ENCODE results near the gene RCAN2.
A peak's percentile ranks its signal among the peaks of the same experiment; 100 is the strongest.

The RCAN2 gene

DNA sequence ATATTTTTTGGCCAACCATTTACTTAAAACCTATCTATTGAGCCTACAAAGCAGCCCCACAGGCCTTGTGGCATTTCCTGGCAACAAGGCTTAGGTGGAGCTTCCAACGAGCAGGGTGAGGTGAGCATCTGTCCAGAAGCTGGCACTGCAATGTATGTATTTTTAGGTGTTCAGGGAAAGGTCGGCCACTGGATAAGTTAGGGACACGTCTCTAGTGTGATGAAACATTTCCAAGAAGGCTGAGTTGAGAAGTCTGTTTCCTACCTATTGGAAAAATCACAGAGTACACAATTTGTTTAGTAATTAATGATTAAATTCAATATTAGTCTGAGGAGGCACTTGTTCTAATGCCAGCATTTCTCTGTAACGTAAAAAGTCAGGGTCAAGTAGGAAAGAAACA is 17.8 kb upstream of the RCAN2 start:
- TF ChIP-seq CTCF (conservative IDR thresholded peaks at IDR 0.05; ENCODE audit: control insufficient read depth, insufficient read depth, low read depth, low read length) = no peak
- no peak overlapping the region for H3K4me3 ChIP-seq (ENCODE audit: control insufficient read depth, low read depth, low read length)
- no peak for DNase-seq (ENCODE audit: low read depth)

DNA sequence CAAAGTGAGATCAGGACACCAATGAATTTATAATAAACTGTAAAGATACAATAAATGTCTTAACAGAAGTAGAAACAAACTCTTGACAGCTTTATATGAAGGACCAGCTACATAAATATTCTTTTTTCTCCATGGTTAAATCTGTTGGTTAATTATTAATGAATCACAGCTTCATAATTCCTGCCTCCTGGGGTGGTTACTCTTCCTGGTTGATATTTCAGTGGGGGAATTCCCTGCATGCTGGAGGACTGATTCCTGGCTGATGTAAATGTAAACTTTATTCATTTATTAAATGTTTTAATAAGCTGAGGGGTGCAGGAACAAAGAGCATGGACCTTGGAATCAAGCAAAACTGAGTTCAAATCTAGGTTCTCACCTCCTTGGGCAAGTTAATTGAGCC is 16.2 kb upstream of the RCAN2 start:
- no peak for TF ChIP-seq CTCF (conservative IDR thresholded peaks at IDR 0.05; ENCODE audit: control insufficient read depth, insufficient read depth, low read depth, low read length)
- no peak for DNase-seq (ENCODE audit: low read depth)
- no peak overlapping the region for H3K4me3 ChIP-seq (ENCODE audit: control insufficient read depth, low read depth, low read length)

GRCh38 chr6:46505693-46506512 is 14.7 kb upstream of the RCAN2 start:
- no peak for DNase-seq (ENCODE audit: low read depth)
- TF ChIP-seq CTCF (conservative IDR thresholded peaks at IDR 0.05; ENCODE audit: control insufficient read depth, insufficient read depth, low read depth, low read length) = no peak
- H3K4me3 ChIP-seq (ENCODE audit: control insufficient read depth, low read depth, low read length) = no peak overlapping the region

- no peak overlapping the region for H3K4me3 ChIP-seq (ENCODE audit: control insufficient read depth, low read depth, low read length)
- no peak for TF ChIP-seq CTCF (conservative IDR thresholded peaks at IDR 0.05; ENCODE audit: control insufficient read depth, insufficient read depth, low read depth, low read length)
- no peak for DNase-seq (ENCODE audit: low read depth)
Observed at GRCh38 chr6:46504242-46504641, 13.0 kb upstream of the RCAN2 start.

DNA sequence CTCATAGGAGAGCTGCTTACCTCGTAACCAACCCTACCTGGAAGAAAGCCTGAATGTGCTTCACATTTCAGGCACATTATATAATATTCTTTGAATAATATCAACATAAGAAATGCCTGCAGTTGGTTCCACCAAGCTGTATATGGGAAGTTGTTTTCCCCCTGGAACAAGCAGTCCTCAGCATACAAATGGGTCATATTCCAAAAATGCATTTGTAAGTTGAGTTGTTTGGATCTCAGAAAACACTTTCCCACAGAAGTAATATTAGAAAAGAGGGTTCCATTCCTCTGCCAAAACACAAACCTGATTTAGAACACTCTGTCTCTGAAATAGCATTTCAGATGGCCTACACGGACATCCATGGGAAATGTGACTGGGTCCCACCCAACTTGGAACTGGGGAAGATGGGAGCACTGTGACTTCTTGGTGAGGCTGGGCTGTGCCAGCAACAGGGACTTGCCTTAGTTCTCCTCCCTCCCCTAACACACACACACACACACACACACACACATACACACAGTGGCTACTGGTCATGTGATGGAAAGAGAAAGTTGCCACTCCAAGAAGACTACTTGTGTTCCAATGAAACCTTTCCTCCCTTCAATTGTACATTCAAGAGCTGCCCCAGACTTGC is 11.4 kb upstream of the RCAN2 start:
- H3K4me3 ChIP-seq (ENCODE audit: control insufficient read depth, low read depth, low read length) = no peak overlapping the region
- TF ChIP-seq CTCF (conservative IDR thresholded peaks at IDR 0.05; ENCODE audit: control insufficient read depth, insufficient read depth, low read depth, low read length) = no peak
- DNase-seq (ENCODE audit: low read depth) = no peak

DNA sequence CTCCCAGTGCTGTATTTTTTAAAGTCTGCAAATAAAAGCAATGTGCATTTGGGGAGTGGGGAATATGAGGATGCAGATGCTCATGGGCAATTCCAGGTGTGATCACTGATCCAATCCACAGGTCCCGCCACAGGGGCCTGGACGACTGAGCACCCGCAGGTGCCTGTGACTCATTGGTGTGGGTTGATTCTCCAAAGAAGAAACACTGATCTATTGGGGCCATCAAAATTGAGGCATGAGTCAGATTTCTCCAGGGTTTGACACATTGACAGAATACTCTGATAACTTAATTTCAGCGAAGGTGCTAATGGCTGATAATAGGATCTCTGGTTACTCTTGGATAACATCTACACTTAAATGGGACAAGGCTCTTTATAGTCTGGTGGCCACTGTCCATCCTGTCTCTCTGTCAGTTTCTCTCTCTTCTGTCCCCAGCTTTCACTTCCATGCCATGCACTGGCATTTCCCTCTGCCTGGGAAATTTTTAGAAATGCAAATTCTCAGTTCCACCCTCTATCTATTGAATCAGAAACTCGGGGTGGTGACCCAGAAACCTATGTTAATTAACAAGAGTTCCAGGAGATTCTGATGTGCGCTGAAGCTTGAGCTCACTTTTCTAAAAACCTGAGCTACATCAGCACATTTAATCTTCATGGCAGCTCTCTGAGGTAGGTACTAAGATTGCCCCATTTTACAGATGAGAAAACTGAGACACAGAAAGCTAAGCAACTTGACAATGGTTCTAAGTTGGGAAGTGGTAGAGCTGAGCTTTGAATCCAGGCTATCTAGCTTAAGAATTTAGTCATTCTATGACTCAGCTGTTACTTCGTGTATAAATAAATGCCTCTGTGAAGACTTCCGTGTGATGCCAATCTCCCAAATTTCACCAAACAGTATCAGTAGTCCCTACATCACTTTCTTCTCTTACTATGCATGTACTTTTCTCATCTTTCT is 10.2 kb upstream of the RCAN2 start:
- no peak overlapping the region for H3K4me3 ChIP-seq (ENCODE audit: control insufficient read depth, low read depth, low read length)
- DNase-seq (ENCODE audit: low read depth) = peak; percentile 44
- no peak for TF ChIP-seq CTCF (conservative IDR thresholded peaks at IDR 0.05; ENCODE audit: control insufficient read depth, insufficient read depth, low read depth, low read length)
